Chondrocyte (in vitro differentiated cells): ENCODE measurements around the gene EPN2. TPM values are rescaled to one million over a fixed set of nuclear protein-coding genes. Genes with fewer than 3 reads are reported as not detected.

ENCODE experiments used
- DNase-seq: peaks from one replicate; pipeline ENCODE4 v3.0.0; 2021; ENCODE audit warnings: mixed read lengths, low spot score
- H3K27ac Mint-ChIP-seq: one replicate; pipeline ENCODE4 v1.8.0; 2021; ENCODE audit warnings: mild to moderate bottlenecking, moderate library complexity, mixed read lengths; ENCODE audit not compliant: unreplicated experiment
- H3K27me3 Mint-ChIP-seq: 2 replicates; pipeline ENCODE4 v1.8.0; 2021; ENCODE audit warnings: low read depth, mixed read lengths
- H3K36me3 Mint-ChIP-seq: 2 replicates; pipeline ENCODE4 v1.8.0; 2021; ENCODE audit warnings: low read depth, mixed read lengths
- H3K4me1 Mint-ChIP-seq: 2 replicates; pipeline ENCODE4 v1.8.0; 2021; ENCODE audit warnings: low read depth, mild to moderate bottlenecking, mixed read lengths
- H3K4me3 Mint-ChIP-seq: one replicate; pipeline ENCODE4 v1.8.0; 2021; ENCODE audit warnings: mild to moderate bottlenecking, moderate library complexity, mixed read lengths; ENCODE audit not compliant: unreplicated experiment
- H3K9me3 Mint-ChIP-seq: 2 replicates; pipeline ENCODE4 v1.8.0; 2021; ENCODE audit warnings: low read depth, mixed read lengths
- total RNA-seq: library from RNA; stranded (reverse); gene quantifications from 3 replicates; pipeline ENCODE4 v1.2.1, GENCODE V29; 2021
- TF ChIP-seq, protein P1 (sequence below): fragments of 200-600 bp; sonication (generic); IDR thresholded peaks from 2 replicates; pipeline ENCODE4 v1.5.0; 2021; ENCODE audit warnings: antibody characterized with exemption, mild to moderate bottlenecking, moderate library complexity

EPN2 gene
- total RNA-seq, 1 donor from 2014 or later: 37.8 TPM

DNA sequence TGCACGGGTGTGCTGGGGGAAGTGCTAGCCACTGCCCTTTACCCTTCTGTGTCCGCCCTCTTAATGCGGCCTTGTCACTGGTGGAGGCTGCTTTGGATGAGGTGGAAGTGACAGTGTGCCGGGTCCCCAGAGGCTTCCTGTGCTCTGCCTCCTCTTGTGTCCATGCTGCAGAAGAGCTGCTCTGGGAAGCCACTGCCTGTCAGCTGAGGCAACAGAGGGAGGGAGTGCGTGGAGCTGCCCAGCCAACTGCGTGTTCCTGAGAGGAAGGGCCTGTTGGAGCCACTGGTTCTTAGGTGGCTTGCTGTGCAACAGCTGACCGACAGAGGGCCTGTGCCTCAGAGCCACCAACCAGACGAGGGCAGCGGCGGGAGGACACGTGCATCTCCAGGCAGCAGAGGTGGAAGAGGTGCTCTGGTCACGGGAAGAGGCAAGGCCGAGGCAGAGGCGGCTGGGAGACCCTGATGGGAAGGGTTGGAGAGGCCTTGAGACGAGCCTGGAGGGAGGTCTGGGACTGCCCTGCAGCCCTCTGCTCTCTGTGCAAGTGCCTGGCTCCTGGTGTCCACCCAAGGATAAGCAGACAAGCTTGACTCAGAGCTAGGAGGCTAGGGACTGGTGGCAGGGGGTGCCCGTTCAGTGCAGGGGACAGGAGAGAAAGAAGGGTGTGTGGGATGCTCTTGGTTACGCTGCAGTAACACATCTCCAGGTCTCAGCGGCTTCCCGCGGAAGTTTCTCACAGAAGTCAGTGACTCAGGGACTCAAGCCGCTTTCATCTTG, 100.0 kb downstream of the EPN2 start:
- H3K4me1 Mint-ChIP-seq: peaks cover 36% of the 10 kb centered on the region
- no peak for DNase-seq
- H3K27ac Mint-ChIP-seq: peak overlapping the region; percentile 23
- no peaks in the 10 kb centered on the region for H3K36me3 Mint-ChIP-seq
- no peaks in the 10 kb centered on the region for H3K27me3 Mint-ChIP-seq
- H3K4me3 Mint-ChIP-seq: no peak overlapping the region
- H3K9me3 Mint-ChIP-seq: no peaks in the 10 kb centered on the region
- TF ChIP-seq, protein P1, sequence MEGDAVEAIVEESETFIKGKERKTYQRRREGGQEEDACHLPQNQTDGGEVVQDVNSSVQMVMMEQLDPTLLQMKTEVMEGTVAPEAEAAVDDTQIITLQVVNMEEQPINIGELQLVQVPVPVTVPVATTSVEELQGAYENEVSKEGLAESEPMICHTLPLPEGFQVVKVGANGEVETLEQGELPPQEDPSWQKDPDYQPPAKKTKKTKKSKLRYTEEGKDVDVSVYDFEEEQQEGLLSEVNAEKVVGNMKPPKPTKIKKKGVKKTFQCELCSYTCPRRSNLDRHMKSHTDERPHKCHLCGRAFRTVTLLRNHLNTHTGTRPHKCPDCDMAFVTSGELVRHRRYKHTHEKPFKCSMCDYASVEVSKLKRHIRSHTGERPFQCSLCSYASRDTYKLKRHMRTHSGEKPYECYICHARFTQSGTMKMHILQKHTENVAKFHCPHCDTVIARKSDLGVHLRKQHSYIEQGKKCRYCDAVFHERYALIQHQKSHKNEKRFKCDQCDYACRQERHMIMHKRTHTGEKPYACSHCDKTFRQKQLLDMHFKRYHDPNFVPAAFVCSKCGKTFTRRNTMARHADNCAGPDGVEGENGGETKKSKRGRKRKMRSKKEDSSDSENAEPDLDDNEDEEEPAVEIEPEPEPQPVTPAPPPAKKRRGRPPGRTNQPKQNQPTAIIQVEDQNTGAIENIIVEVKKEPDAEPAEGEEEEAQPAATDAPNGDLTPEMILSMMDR: peak; percentile 16

DNA sequence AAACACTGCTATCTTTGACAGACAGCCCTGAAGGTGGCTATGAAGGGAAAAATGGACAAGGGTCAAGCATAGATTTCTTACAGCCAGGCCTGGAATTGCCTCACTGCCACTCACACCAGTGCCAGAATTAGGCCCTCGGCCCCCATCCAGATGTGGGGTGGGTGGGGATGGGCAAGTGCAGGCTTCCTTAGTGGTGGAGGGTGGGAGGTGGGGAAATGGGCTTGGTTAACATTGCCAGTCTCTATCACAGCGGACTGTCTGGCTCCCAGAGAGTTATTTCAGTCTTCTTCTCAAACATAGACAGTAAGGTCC, 100.5 kb downstream of the EPN2 start:
- no peak overlapping the region for H3K4me3 Mint-ChIP-seq
- H3K27ac Mint-ChIP-seq: no peak overlapping the region
- TF ChIP-seq, protein P1: no peak
- no peak for DNase-seq
- no peaks in the 10 kb centered on the region for H3K27me3 Mint-ChIP-seq
- H3K4me1 Mint-ChIP-seq: peaks cover 36% of the 10 kb centered on the region
- no peaks in the 10 kb centered on the region for H3K9me3 Mint-ChIP-seq
- H3K36me3 Mint-ChIP-seq: no peaks in the 10 kb centered on the region

DNA sequence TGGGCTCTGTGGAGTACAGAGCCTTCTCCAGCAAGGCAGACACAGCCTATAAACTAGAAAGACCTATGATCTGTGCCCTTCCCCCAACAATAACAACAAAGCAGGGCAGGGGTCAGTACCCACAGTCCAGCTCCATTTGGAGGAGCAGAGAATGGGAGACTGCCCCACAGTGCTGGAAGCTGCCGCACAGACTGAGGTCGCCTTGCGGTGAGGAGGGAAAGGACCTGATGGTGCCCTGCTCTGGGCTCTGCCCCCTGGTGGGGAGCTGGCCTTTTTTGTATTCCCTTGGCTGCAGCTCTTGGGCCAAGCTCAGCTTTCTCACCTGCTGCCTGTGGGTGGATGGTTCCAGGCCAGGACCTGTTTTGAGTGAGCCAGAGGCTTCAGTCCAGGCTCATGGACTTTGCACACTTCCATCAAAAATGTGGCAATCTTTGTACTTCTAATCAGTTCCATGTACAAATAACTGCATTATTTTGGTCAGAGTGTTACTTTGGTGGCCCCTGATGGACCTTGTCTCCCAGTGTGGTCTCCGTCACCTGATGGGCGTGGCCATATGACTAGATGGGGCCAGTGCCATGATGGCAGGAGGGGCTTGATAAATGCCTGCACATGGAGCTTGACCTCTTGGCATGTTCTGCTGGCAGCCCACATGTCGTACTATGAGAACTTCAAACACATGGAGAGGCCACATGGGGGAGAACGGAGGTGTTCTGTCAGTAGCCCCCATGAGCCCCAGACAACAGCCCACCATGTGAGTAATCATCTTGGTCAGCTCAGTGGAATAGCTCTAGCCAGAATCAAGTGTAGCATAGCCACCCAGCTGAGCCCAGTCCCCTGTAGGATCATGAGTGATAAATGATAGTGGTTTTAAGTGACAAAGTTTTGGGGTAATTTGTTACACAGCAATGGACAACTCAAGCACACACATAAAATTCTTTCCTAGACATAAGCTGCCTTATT, 101.1 kb downstream of the EPN2 start:
- H3K27ac Mint-ChIP-seq: no peak overlapping the region
- peaks cover 35% of the 10 kb centered on the region for H3K4me1 Mint-ChIP-seq
- H3K36me3 Mint-ChIP-seq: no peaks in the 10 kb centered on the region
- H3K27me3 Mint-ChIP-seq: no peaks in the 10 kb centered on the region
- no peaks in the 10 kb centered on the region for H3K9me3 Mint-ChIP-seq
- TF ChIP-seq, protein P1: peak; percentile 68
- no peak overlapping the region for H3K4me3 Mint-ChIP-seq
- no peak for DNase-seq

DNA sequence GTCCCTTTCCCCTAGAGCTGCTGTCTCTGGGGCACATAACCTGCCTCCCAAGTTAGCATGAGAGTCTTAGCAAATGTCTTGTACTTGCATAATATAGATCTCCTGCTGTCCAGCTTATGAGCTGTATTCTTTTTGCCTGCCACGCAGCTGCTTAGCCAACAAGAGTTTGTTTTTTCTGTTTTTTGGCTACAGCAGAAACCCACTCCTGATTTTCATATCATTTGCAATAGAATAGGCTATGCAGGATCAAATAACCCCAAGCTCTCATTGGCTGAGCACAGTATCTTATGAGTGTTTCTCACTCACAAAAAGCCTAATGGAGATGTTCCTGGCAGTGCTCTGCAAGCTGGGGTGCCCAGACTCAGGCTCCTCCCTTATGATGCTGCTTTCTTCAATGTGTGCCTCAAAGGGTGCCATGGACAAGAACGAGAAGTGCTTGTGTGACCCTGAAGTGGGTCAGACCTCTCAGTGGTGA, 102.2 kb downstream of the EPN2 start:
- H3K4me3 Mint-ChIP-seq: no peak overlapping the region

DNA sequence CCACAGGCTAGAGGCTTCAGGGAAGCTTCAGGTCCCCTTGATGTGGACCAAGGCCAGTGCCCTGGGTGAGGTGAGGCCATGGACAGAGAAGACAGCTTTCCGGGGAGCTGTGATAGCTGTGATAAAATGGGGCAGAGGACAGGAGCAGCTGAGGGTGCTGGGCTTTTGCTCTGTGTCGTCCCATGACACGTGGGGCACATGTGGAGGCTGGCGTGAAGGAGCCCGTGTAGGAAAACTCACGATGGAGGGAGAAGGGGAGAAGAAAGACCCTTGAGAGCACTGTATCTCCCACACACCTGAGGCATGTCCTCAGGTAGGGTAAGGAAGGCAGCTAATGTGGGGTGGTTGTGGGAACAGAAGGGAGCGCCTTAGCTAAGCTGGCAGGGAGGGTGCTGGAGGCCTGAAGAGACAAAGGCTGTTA, 104.1 kb downstream of the EPN2 start:
- no peaks in the 10 kb centered on the region for H3K36me3 Mint-ChIP-seq
- TF ChIP-seq, protein P1: no peak
- H3K27me3 Mint-ChIP-seq: no peaks in the 10 kb centered on the region
- H3K27ac Mint-ChIP-seq: peak overlapping the region; percentile 3
- H3K9me3 Mint-ChIP-seq: no peaks in the 10 kb centered on the region
- no peak overlapping the region for H3K4me3 Mint-ChIP-seq
- peak; percentile 53 for DNase-seq
- H3K4me1 Mint-ChIP-seq: peaks cover 38% of the 10 kb centered on the region

More for the DNA sequence above, 102.2 kb downstream of the EPN2 start:
- peaks cover 35% of the 10 kb centered on the region for H3K4me1 Mint-ChIP-seq
- H3K9me3 Mint-ChIP-seq: no peaks in the 10 kb centered on the region
- no peak overlapping the region for H3K27ac Mint-ChIP-seq
- no peak for DNase-seq
- no peaks in the 10 kb centered on the region for H3K27me3 Mint-ChIP-seq
- TF ChIP-seq, protein P1: no peak
- H3K36me3 Mint-ChIP-seq: no peaks in the 10 kb centered on the region
